ENCODE results near the gene GPR61. TPM values are rescaled to one million over a fixed set of nuclear protein-coding genes. Genes with fewer than 3 reads are reported as not detected.

Gene GPR61
- total RNA-seq, 1 donor from 2014 or later, result not detected

DNA sequence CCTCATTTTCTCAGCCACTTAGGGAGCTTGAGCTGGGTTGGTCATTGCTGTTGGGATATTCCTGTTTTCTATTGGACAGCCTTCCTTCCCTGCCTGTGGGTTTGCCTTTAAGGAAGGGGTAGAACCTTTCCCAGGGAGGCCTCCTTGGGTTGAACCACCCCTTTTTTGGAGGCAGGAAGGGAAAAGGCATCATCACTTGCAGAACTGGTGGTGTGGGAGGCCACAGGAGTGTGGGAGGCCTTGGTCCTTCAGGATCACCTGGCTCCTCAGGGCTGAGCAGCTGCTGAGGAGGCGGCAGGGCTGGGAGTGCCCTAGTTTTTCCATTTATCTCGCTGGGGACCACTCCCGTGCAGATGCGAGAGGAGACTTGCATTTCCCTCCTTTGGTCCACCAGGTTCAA, 46.4 kb upstream of the GPR61 start:
- H3K4me3 Mint-ChIP-seq (ENCODE audit: unreplicated experiment), result peak overlapping the region; percentile 76
- no peaks in the 10 kb centered on the region for H3K4me1 Mint-ChIP-seq (ENCODE audit: unreplicated experiment)
- H3K36me3 Mint-ChIP-seq (ENCODE audit: low read depth, unreplicated experiment), result peaks cover 6% of the 10 kb centered on the region
- DNase-seq (ENCODE audit: low spot score), result no peak
- H3K27ac Mint-ChIP-seq (ENCODE audit: unreplicated experiment), result no peak overlapping the region
- TF ChIP-seq, protein P1, sequence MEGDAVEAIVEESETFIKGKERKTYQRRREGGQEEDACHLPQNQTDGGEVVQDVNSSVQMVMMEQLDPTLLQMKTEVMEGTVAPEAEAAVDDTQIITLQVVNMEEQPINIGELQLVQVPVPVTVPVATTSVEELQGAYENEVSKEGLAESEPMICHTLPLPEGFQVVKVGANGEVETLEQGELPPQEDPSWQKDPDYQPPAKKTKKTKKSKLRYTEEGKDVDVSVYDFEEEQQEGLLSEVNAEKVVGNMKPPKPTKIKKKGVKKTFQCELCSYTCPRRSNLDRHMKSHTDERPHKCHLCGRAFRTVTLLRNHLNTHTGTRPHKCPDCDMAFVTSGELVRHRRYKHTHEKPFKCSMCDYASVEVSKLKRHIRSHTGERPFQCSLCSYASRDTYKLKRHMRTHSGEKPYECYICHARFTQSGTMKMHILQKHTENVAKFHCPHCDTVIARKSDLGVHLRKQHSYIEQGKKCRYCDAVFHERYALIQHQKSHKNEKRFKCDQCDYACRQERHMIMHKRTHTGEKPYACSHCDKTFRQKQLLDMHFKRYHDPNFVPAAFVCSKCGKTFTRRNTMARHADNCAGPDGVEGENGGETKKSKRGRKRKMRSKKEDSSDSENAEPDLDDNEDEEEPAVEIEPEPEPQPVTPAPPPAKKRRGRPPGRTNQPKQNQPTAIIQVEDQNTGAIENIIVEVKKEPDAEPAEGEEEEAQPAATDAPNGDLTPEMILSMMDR (IDR thresholded peaks at IDR 0.05; ENCODE audit: unreplicated experiment), result no peak
- no peaks in the 10 kb centered on the region for H3K9me3 Mint-ChIP-seq (ENCODE audit: unreplicated experiment)
- peaks cover 5% of the 10 kb centered on the region for H3K27me3 Mint-ChIP-seq (ENCODE audit: unreplicated experiment)

GRCh38 chr1:109493805-109494539, 45.7 kb upstream of the GPR61 start, which contains the start of gene CYB561D1:
Gene CYB561D1 (plus strand): TSS chr1:109494094. CDS start chr1:109494140, 46 bp downstream.
- peak; percentile 98 for DNase-seq (ENCODE audit: low spot score)
- H3K4me3 Mint-ChIP-seq (ENCODE audit: unreplicated experiment), result peak within 1 kb of the TSS; percentile 94
- H3K36me3 Mint-ChIP-seq (ENCODE audit: low read depth, unreplicated experiment), result peaks cover 6% of the 10 kb centered on the region
- TF ChIP-seq, protein P1 (IDR thresholded peaks at IDR 0.05; ENCODE audit: unreplicated experiment), result peak; percentile 77
- no peak within 1 kb of the TSS for H3K27ac Mint-ChIP-seq (ENCODE audit: unreplicated experiment)
- H3K27me3 Mint-ChIP-seq (ENCODE audit: unreplicated experiment), result peaks cover 3% of the 10 kb centered on the region
- H3K4me1 Mint-ChIP-seq (ENCODE audit: unreplicated experiment), result no peaks in the 10 kb centered on the region
- no peaks in the 10 kb centered on the region for H3K9me3 Mint-ChIP-seq (ENCODE audit: unreplicated experiment)

GRCh38 chr1:109495738-109496137, 43.9 kb upstream of the GPR61 start:
- TF ChIP-seq, protein P1 (IDR thresholded peaks at IDR 0.05; ENCODE audit: unreplicated experiment), result no peak
- Mint-ChIP-seq H3K9me3 (ENCODE audit: unreplicated experiment) (no peaks in the 10 kb centered on the region), H3K4me1 (ENCODE audit: unreplicated experiment) (peaks cover 2% of the 10 kb centered on the region), H3K36me3 (ENCODE audit: low read depth, unreplicated experiment) (peaks cover 9% of the 10 kb centered on the region), H3K27me3 (ENCODE audit: unreplicated experiment) (peaks cover 3% of the 10 kb centered on the region), H3K27ac (ENCODE audit: unreplicated experiment) (no peak overlapping the region), H3K4me3 (ENCODE audit: unreplicated experiment) (peak overlapping the region; percentile 40)
- no peak for DNase-seq (ENCODE audit: low spot score)

- Mint-ChIP-seq H3K9me3 (ENCODE audit: unreplicated experiment) (no peaks in the 10 kb centered on the region), H3K4me1 (ENCODE audit: unreplicated experiment) (peaks cover 2% of the 10 kb centered on the region), H3K27me3 (ENCODE audit: unreplicated experiment) (peaks cover 2% of the 10 kb centered on the region), H3K4me3 (ENCODE audit: unreplicated experiment) (no peak overlapping the region), H3K36me3 (ENCODE audit: low read depth, unreplicated experiment) (peaks cover 13% of the 10 kb centered on the region), H3K27ac (ENCODE audit: unreplicated experiment) (no peak overlapping the region)
- no peak for DNase-seq (ENCODE audit: low spot score)
- TF ChIP-seq, protein P1 (IDR thresholded peaks at IDR 0.05; ENCODE audit: unreplicated experiment), result no peak
These were observed 42.1 kb upstream of the GPR61 start for GRCh38 chr1:109497449-109498160.
